H9 (cell line): ENCODE measurements around the gene PLEKHA8. TPM values are rescaled to one million over a fixed set of nuclear protein-coding genes. Genes with fewer than 3 reads are reported as not detected.

ENCODE experiments used
- DNase-seq: peaks from one replicate; pipeline ENCODE4 v3.0.0-alpha.2; 2017
- H2AFZ ChIP-seq: one replicate; pipeline ENCODE4 v1.6.1; 2013; ENCODE audit warnings: mild to moderate bottlenecking, low read length, control low read depth, moderate library complexity
- H2AK5ac ChIP-seq: 2 replicates; pipeline ENCODE4 v1.6.1; 2013; ENCODE audit warnings: low read length, control low read depth, mixed read lengths; ENCODE audit not compliant: insufficient read length
- H2BK120ac ChIP-seq: one replicate; pipeline ENCODE4 v1.6.1; 2013; ENCODE audit warnings: low read depth, mild to moderate bottlenecking, low read length, control low read depth, inconsistent platforms; ENCODE audit not compliant: poor library complexity, severe bottlenecking
- H2BK12ac ChIP-seq: 2 replicates; pipeline ENCODE4 v1.6.1; 2013; ENCODE audit warnings: low read length, control low read depth, mixed read lengths, low read depth; ENCODE audit not compliant: insufficient read length
- H2BK15ac ChIP-seq: 2 replicates; pipeline ENCODE4 v1.6.1; 2013; ENCODE audit warnings: low read depth, low read length, control low read depth
- H2BK20ac ChIP-seq: one replicate; pipeline ENCODE4 v1.6.1; 2013; ENCODE audit warnings: low read depth, mild to moderate bottlenecking, low read length, control low read depth, inconsistent platforms; ENCODE audit not compliant: poor library complexity, severe bottlenecking
- H2BK5ac ChIP-seq: 2 replicates; pipeline ENCODE4 v1.6.1; 2013; ENCODE audit warnings: low read length, control low read depth, mixed read lengths; ENCODE audit not compliant: insufficient read length
- H3K14ac ChIP-seq: 2 replicates; pipeline ENCODE4 v1.6.1; 2013; ENCODE audit warnings: low read length, control low read depth; ENCODE audit not compliant: insufficient read depth
- H3K18ac ChIP-seq: 2 replicates; pipeline ENCODE4 v1.6.1; 2013; ENCODE audit warnings: low read depth, mild to moderate bottlenecking, mixed read lengths, low read length, control low read depth; ENCODE audit not compliant: insufficient read length
- H3K23ac ChIP-seq: 2 replicates; pipeline ENCODE4 v1.6.1; 2013; ENCODE audit warnings: low read length, control low read depth, mixed read lengths, low read depth; ENCODE audit not compliant: insufficient read length
- H3K23me2 ChIP-seq: 2 replicates; pipeline ENCODE4 v1.6.1; 2013; ENCODE audit warnings: low read depth, mild to moderate bottlenecking, mixed read lengths, low read length, control low read depth; ENCODE audit not compliant: insufficient read length, poor library complexity, severe bottlenecking
- H3K27ac ChIP-seq: 2 replicates; pipeline ENCODE4 v1.5.1; 2013; ENCODE audit warnings: low read length, control low read depth, mixed read lengths, low read depth; ENCODE audit not compliant: insufficient read length
- H3K27me3 ChIP-seq: 2 replicates; pipeline ENCODE4 v1.6.1; 2013; ENCODE audit warnings: low read length, control low read depth, inconsistent platforms; ENCODE audit not compliant: insufficient read depth
- H3K4ac ChIP-seq: 2 replicates; pipeline ENCODE4 v1.6.1; 2013; ENCODE audit warnings: low read depth, mild to moderate bottlenecking, control low read depth, inconsistent platforms, low read length, moderate library complexity
- H3K4me1 ChIP-seq: 2 replicates; pipeline ENCODE4 v1.6.1; 2013; ENCODE audit warnings: low read length, control low read depth, inconsistent platforms; ENCODE audit not compliant: insufficient read depth
- H3K4me2 ChIP-seq: 2 replicates; pipeline ENCODE4 v1.6.1; 2013; ENCODE audit warnings: low read length, control low read depth, mixed read lengths; ENCODE audit not compliant: insufficient read length, insufficient read depth
- H3K56ac ChIP-seq: 2 replicates; pipeline ENCODE4 v1.6.1; 2013; ENCODE audit warnings: low read depth, mild to moderate bottlenecking, mixed read lengths, low read length, control low read depth; ENCODE audit not compliant: insufficient read length
- H3K79me1 ChIP-seq: 2 replicates; pipeline ENCODE4 v1.6.1; 2013; ENCODE audit warnings: low read depth, mild to moderate bottlenecking, moderate library complexity, low read length, control low read depth, inconsistent platforms; ENCODE audit not compliant: insufficient read depth, poor library complexity, severe bottlenecking
- H3K79me2 ChIP-seq: 2 replicates; pipeline ENCODE4 v1.6.1; 2013; ENCODE audit warnings: low read length, control low read depth, inconsistent platforms; ENCODE audit not compliant: insufficient read depth
- H3K9ac ChIP-seq: 2 replicates; pipeline ENCODE4 v1.6.1; 2013; ENCODE audit warnings: low read length, control low read depth, mixed read lengths; ENCODE audit not compliant: insufficient read length; ENCODE audit errors: extremely low read depth
- H3K9me3 ChIP-seq: one replicate; pipeline ENCODE4 v1.6.1; 2013; ENCODE audit warnings: low read depth, low read length, inconsistent platforms; ENCODE audit not compliant: control insufficient read depth
- H3T11ph ChIP-seq: one replicate; pipeline ENCODE4 v1.6.1; 2013; ENCODE audit warnings: mild to moderate bottlenecking, low read length, control low read depth, inconsistent platforms
- H4K20me1 ChIP-seq: one replicate; pipeline ENCODE4 v1.6.1; 2013; ENCODE audit not compliant: control insufficient read depth, insufficient read length, insufficient read depth
- H4K5ac ChIP-seq: 2 replicates; pipeline ENCODE4 v1.6.1; 2013; ENCODE audit warnings: low read depth, mild to moderate bottlenecking, mixed read lengths, low read length, control low read depth; ENCODE audit not compliant: insufficient read length
- H4K8ac ChIP-seq: replicated peaks from 2 replicates; pipeline ENCODE4 v1.6.1; 2013; ENCODE audit warnings: low read length, control low read depth, mixed read lengths, low read depth; ENCODE audit not compliant: insufficient read length
- H4K91ac ChIP-seq: 2 replicates; pipeline ENCODE4 v1.6.1; 2013; ENCODE audit warnings: low read depth, mild to moderate bottlenecking, moderate library complexity, mixed read lengths, low read length, control low read depth; ENCODE audit not compliant: insufficient read length
- H3K27ac Mint-ChIP-seq, 3 experiments: 2 replicates in 2 of 3; 3 replicates in 1 of 3; pipeline ENCODE4 v1.8.0; 2020 to 2021; ENCODE audit warnings: mixed read lengths in 3 of 3, mild to moderate bottlenecking in 1 of 3, moderate library complexity in 1 of 3
- H3K27me3 Mint-ChIP-seq: 2 replicates; pipeline ENCODE4 v1.8.0; 2021; ENCODE audit warnings: low read depth, mild to moderate bottlenecking, moderate library complexity, mixed read lengths
- H3K36me3 Mint-ChIP-seq, 3 experiments: 2 replicates in 2 of 3; 3 replicates in 1 of 3; pipeline ENCODE4 v1.8.0; 2020 to 2021; ENCODE audit warnings: low read depth in 3 of 3, mixed read lengths in 3 of 3; ENCODE audit not compliant: insufficient read depth in 1 of 3
- H3K4me1 Mint-ChIP-seq, 2 experiments: 2 replicates each; pipeline ENCODE4 v1.8.0; 2020; ENCODE audit warnings: mixed read lengths in 2 of 2
- H3K4me3 Mint-ChIP-seq, 2 experiments: 2 replicates in 1 of 2; 3 replicates in 1 of 2; pipeline ENCODE4 v1.8.0; 2020 to 2021; ENCODE audit warnings: mild to moderate bottlenecking in 2 of 2, mixed read lengths in 2 of 2, moderate library complexity in 1 of 2
- H3K9me3 Mint-ChIP-seq, 2 experiments: 2 replicates in 1 of 2; 3 replicates in 1 of 2; pipeline ENCODE4 v1.8.0; 2020; ENCODE audit warnings: mild to moderate bottlenecking in 2 of 2, mixed read lengths in 2 of 2, moderate library complexity in 1 of 2
- CTCF ChIP-seq: fragments of 200-600 bp; sonication (generic); conservative IDR thresholded peaks from 3 replicates; pipeline ENCODE4 v1.8.0; 2021; ENCODE audit warnings: antibody characterized with exemption, mild to moderate bottlenecking
- WGBS: extraction: QIAGEN DNeasy Blood & Tissue Kit; methylation state at CpG from one replicate; pipeline ENCODE4 v1.1.7; 2013; ENCODE audit warnings: missing lambda C conversion rate, low lambda C conversion rate, mixed read lengths; ENCODE audit not compliant: insufficient read length; ENCODE audit errors: extremely low coverage; 5-methylcytosine and 5-hydroxymethylcytosine counted together
- total RNA-seq: library from RNA; stranded (reverse); gene quantifications from 2 replicates; pipeline ENCODE4 v1.2.1, GENCODE V29; 2021

The PLEKHA8 gene
- total RNA-seq, 1 experiment from 2014 or later, result 37.0 TPM

GRCh38 chr7:30028749-30029635 lies 780 bp downstream of the PLEKHA8 start:
- H3K79me2 ChIP-seq, result peaks cover 23% of the 10 kb centered on the region; the same call in 1 of the 2 replicates
- H3K27ac Mint-ChIP-seq, result peak overlapping the region; percentile 61 to 95 (median 93); a peak in 5 of 7 replicates
- peak overlapping the region; percentile 71 for H3K4me2 ChIP-seq
- H3K27ac ChIP-seq, result no peak overlapping the region
- H3K27me3 ChIP-seq, result no peaks in the 10 kb centered on the region
- no peak overlapping the region for H4K8ac ChIP-seq
- no peak overlapping the region for H2BK12ac ChIP-seq
- no peak overlapping the region for H3K4me3 Mint-ChIP-seq
- no peak overlapping the region for H4K91ac ChIP-seq
- H3K14ac ChIP-seq, result no peak overlapping the region
- H3K9me3 Mint-ChIP-seq, result no peaks in the 10 kb centered on the region
- H3K9me3 ChIP-seq, result no peaks in the 10 kb centered on the region
- H2AFZ ChIP-seq, result no peak overlapping the region
- H3K79me1 ChIP-seq, result peaks cover 11% of the 10 kb centered on the region
- H3K36me3 Mint-ChIP-seq, result peaks cover 0 to 2% (median under 1%) of the 10 kb centered on the region in 3 experiments; a peak in 4 of 7 replicates
- no peak overlapping the region for H2AK5ac ChIP-seq
- peak overlapping the region; percentile 68 for H3K9ac ChIP-seq
- H4K20me1 ChIP-seq, result no peaks in the 10 kb centered on the region
- peak; percentile 71 for DNase-seq
- no peak overlapping the region for H3K18ac ChIP-seq
- H3K4me1 Mint-ChIP-seq, result peaks cover 22% of the 10 kb centered on the region in 2 experiments
- H3K56ac ChIP-seq, result no peak overlapping the region
- H4K5ac ChIP-seq, result no peak overlapping the region
- H3K23me2 ChIP-seq, result peaks cover 10% of the 10 kb centered on the region
- H3T11ph ChIP-seq, result no peak overlapping the region
- no peak overlapping the region for H2BK15ac ChIP-seq
- TF ChIP-seq CTCF, result no peak
- no peaks in the 10 kb centered on the region for H3K27me3 Mint-ChIP-seq
- H3K4me1 ChIP-seq, result peaks cover 4% of the 10 kb centered on the region; the same call in 1 of the 2 replicates
- no CpG with 5 or more reads among the region's 42 CpGs for WGBS
- H2BK20ac ChIP-seq, result no peak overlapping the region
- no peak overlapping the region for H3K23ac ChIP-seq
- no peak overlapping the region for H2BK120ac ChIP-seq
- H3K4ac ChIP-seq, result no peak overlapping the region
- no peak overlapping the region for H2BK5ac ChIP-seq
